Chondrocyte (in vitro differentiated cells): Measurements from ENCODE around the gene PDIA3. TPM values are rescaled to one million over a fixed set of nuclear protein-coding genes. Genes with fewer than 3 reads are reported as not detected.
"Not testable (repeated sequence)": the region's sequence is repeated elsewhere in the genome, so short reads cannot be mapped to it uniquely, and the experiment has no call there.

Experiments
- DNase-seq: peaks from one replicate; pipeline ENCODE4 v3.0.0; 2021; ENCODE audit warnings: mixed read lengths, low spot score
- H3K27ac Mint-ChIP-seq: one replicate; pipeline ENCODE4 v1.8.0; 2021; ENCODE audit warnings: mild to moderate bottlenecking, moderate library complexity, mixed read lengths; ENCODE audit not compliant: unreplicated experiment
- H3K27me3 Mint-ChIP-seq: 2 replicates; pipeline ENCODE4 v1.8.0; 2021; ENCODE audit warnings: low read depth, mixed read lengths
- H3K36me3 Mint-ChIP-seq: 2 replicates; pipeline ENCODE4 v1.8.0; 2021; ENCODE audit warnings: low read depth, mixed read lengths
- H3K4me1 Mint-ChIP-seq: 2 replicates; pipeline ENCODE4 v1.8.0; 2021; ENCODE audit warnings: low read depth, mild to moderate bottlenecking, mixed read lengths
- H3K4me3 Mint-ChIP-seq: one replicate; pipeline ENCODE4 v1.8.0; 2021; ENCODE audit warnings: mild to moderate bottlenecking, moderate library complexity, mixed read lengths; ENCODE audit not compliant: unreplicated experiment
- H3K9me3 Mint-ChIP-seq: 2 replicates; pipeline ENCODE4 v1.8.0; 2021; ENCODE audit warnings: low read depth, mixed read lengths
- CTCF ChIP-seq: fragments of 200-600 bp; sonication (generic); IDR thresholded peaks from 2 replicates; pipeline ENCODE4 v1.5.0; 2021; ENCODE audit warnings: antibody characterized with exemption, mild to moderate bottlenecking, moderate library complexity
- total RNA-seq: library from RNA; stranded (reverse); gene quantifications from 3 replicates; pipeline ENCODE4 v1.2.1, GENCODE V29; 2021

The PDIA3 gene
- total RNA-seq, 1 donor from 2014 or later, result 532 TPM

- H3K36me3 Mint-ChIP-seq, result peaks cover 16% of the 10 kb centered on the region
- H3K4me3 Mint-ChIP-seq, result peak within 1 kb of the TSS; percentile 99
- H3K27me3 Mint-ChIP-seq, result no peaks in the 10 kb centered on the region
- H3K27ac Mint-ChIP-seq, result peak within 1 kb of the TSS; percentile 99
- peak; percentile 97 for DNase-seq
- H3K9me3 Mint-ChIP-seq, result no peaks in the 10 kb centered on the region
- TF ChIP-seq CTCF, result no peak
- H3K4me1 Mint-ChIP-seq, result peaks cover 52% of the 10 kb centered on the region
Observed at GRCh38 chr15:43800286-43801141, 54.3 kb downstream of the PDIA3 start, which contains the start of gene HYPK. TSS of gene HYPK (plus strand) at chr15:43800599. CDS start at chr15:43800623, 24 bp downstream.

DNA sequence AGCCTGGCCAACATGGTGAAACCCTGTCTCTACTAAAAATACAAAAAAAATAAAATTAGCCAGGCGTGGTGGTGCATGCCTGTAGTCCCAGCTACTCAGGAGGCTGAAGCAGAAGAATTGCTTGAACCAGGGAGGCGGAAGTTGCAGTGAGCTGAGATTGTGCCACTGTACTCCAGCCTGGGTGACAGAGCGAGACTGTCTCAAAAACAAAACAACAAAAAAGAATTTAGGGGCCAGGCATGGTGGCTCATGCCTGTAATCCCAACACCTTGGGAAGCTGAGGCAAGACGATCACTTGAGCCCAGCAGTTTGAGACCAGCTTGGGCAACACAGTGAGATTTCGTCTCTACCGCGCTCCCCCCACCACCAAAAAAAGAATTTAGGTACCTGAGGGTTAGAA, 56.4 kb downstream of the PDIA3 start:
- DNase-seq, H3K27me3 Mint-ChIP-seq, H3K4me3 Mint-ChIP-seq, H3K27ac Mint-ChIP-seq, H3K9me3 Mint-ChIP-seq: not testable (repeated sequence)
- peaks cover 31% of the 10 kb centered on the region for H3K4me1 Mint-ChIP-seq
- H3K36me3 Mint-ChIP-seq, result peaks cover 30% of the 10 kb centered on the region

GRCh38 chr15:43808435-43808950, 62.3 kb downstream of the PDIA3 start:
- DNase-seq, result no peak
- Mint-ChIP-seq H3K4me1 (no peaks in the 10 kb centered on the region), H3K4me3 (no peak overlapping the region), H3K27ac (no peak overlapping the region), H3K27me3 (no peaks in the 10 kb centered on the region), H3K36me3 (peaks cover 43% of the 10 kb centered on the region), H3K9me3 (no peaks in the 10 kb centered on the region)
- no peak for TF ChIP-seq CTCF

- Mint-ChIP-seq H3K36me3 (peaks cover 45% of the 10 kb centered on the region), H3K27ac (no peak overlapping the region), H3K27me3 (no peaks in the 10 kb centered on the region), H3K9me3 (no peaks in the 10 kb centered on the region), H3K4me3 (no peak overlapping the region), H3K4me1 (no peaks in the 10 kb centered on the region)
- TF ChIP-seq CTCF, result no peak
- no peak for DNase-seq
Observed at GRCh38 chr15:43808960-43809678, 62.9 kb downstream of the PDIA3 start.

GRCh38 chr15:43815064-43815463, 68.8 kb downstream of the PDIA3 start:
- H3K36me3 Mint-ChIP-seq, result peaks cover 34% of the 10 kb centered on the region
- H3K4me3 Mint-ChIP-seq, result not testable (repeated sequence)

DNA sequence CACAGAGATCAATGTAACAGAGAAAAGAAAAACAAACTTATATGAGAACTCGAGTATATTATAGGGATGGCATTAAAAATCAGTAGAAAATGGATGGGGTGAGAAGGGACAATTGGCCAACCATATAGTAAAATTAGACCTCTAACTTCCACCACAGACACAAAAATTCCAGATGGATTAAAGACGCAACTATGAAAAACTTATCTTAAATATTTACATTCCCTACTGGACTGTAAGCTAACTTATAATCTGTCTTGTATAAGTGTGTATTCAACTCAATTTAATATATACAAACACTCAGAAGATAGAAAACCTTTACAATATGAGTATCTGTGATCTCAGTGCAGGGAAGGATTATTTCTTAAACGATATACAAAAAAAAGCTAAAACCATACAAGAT, 75.3 kb downstream of the PDIA3 start:
- H3K27me3 Mint-ChIP-seq, result no peaks in the 10 kb centered on the region
- H3K9me3 Mint-ChIP-seq, result no peaks in the 10 kb centered on the region
- DNase-seq, result no peak
- peaks cover 5% of the 10 kb centered on the region for H3K36me3 Mint-ChIP-seq
- no peak overlapping the region for H3K27ac Mint-ChIP-seq
- H3K4me3 Mint-ChIP-seq, result peak overlapping the region; percentile 11
- H3K4me1 Mint-ChIP-seq, result peaks cover 29% of the 10 kb centered on the region
- TF ChIP-seq CTCF, result no peak

More at GRCh38 chr15:43815064-43815463, 68.8 kb downstream of the PDIA3 start:
- not testable (repeated sequence) for H3K27me3 Mint-ChIP-seq, H3K4me1 Mint-ChIP-seq, DNase-seq, H3K27ac Mint-ChIP-seq, H3K9me3 Mint-ChIP-seq
